HCT116 (cell line): ENCODE measurements around the gene MICA. TPM values are rescaled to one million over a fixed set of nuclear protein-coding genes. Genes with fewer than 3 reads are reported as not detected.
"Not testable (repeated sequence)": the region's sequence is repeated elsewhere in the genome, so short reads cannot be mapped to it uniquely, and the experiment has no call there.

Source experiments
- ATAC-seq: fragments of 200-7000 bp; cut with Tn5 transposase; 2 replicates; pipeline ENCODE4 v1.9.1; 2020; ENCODE audit warnings: mild to moderate bottlenecking, moderate library complexity
- BruUV-seq: library from RNA; stranded (reverse); fragments of 400-500 nt; replicated peaks from 2 replicates; lab custom pipeline; 2021; lab: Mats Ljungman, UMichigan
- CTCF ChIA-PET: fragments of 300-600 bp; sonication (Branson Sonifier 250); formaldehyde crosslinking; loops from one replicate; lab custom pipeline; 2021; ENCODE audit warnings: antibody characterized with exemption; lab: Charles Lee
- POLR2A ChIA-PET: fragments of 300-600, 350-600 bp; sonication (Branson Sonifier 250); formaldehyde crosslinking; loops from one replicate; lab custom pipeline; 2021; ENCODE audit warnings: antibody characterized with exemption; lab: Charles Lee
- RAD21 ChIA-PET, 2 experiments: fragments of 300-600 bp; sonication (Branson Sonifier 250); formaldehyde crosslinking; loops; one replicate each; lab custom pipeline; 2023; ENCODE audit warnings: low total read pairs in 2 of 2; ENCODE audit not compliant: uncharacterized antibody in 2 of 2, unreplicated experiment in 2 of 2, low non-redundant PET in 1 of 2; lab: Charles Lee
- DNase-seq: peaks from one replicate; pipeline ENCODE4 v3.0.0-alpha.2; 2010; ENCODE audit warnings: low read depth, low spot score
- H2AFZ ChIP-seq: fragments of 200-600 bp; shearing (Covaris generic), sonication (generic); 2 replicates; pipeline ENCODE4 v1.6.1; 2017; ENCODE audit warnings: low read depth, mixed run types, mixed read lengths, antibody characterized with exemption, low read length; ENCODE audit not compliant: poor library complexity, severe bottlenecking
- H3K27ac ChIP-seq: 2 replicates; pipeline ENCODE4 v1.5.1; 2012; ENCODE audit warnings: low read depth, low read length
- H3K27me3 ChIP-seq: fragments of 200-600 bp; sonication (generic); 2 replicates; pipeline ENCODE4 v1.6.1; 2016; ENCODE audit warnings: mixed run types, low read length, mixed read lengths; ENCODE audit not compliant: insufficient read depth
- H3K36me3 ChIP-seq, 2 experiments: fragments of 200-500 bp in 1 of 2; fragments of 200-600 bp in 1 of 2; sonication (Bioruptor generic) in 1 of 2; sonication (generic) in 1 of 2; 2 replicates each; pipeline versions ENCODE4 v1.5.1 to v1.6.1; 2014 to 2016; ENCODE audit warnings: low read length in 2 of 2, inconsistent platforms in 1 of 2, mixed read lengths in 1 of 2, mixed run types in 1 of 2; ENCODE audit not compliant: insufficient read depth in 2 of 2, control insufficient read depth in 1 of 2
- H3K4me1 ChIP-seq, 2 experiments: fragments of 200-600 bp in 1 of 2; sonication (generic) in 1 of 2; 2 replicates each; pipeline versions ENCODE4 v1.5.1 to v1.6.1; 2012 to 2017; ENCODE audit warnings: low read length in 2 of 2, inconsistent platforms in 1 of 2, mild to moderate bottlenecking in 1 of 2, mixed read lengths in 1 of 2, mixed run types in 1 of 2, moderate library complexity in 1 of 2; ENCODE audit not compliant: insufficient read depth in 2 of 2, control insufficient read depth in 1 of 2
- H3K4me2 ChIP-seq: fragments of 200-600 bp; sonication (generic); 2 replicates; pipeline ENCODE4 v1.6.1; 2017; ENCODE audit warnings: mixed run types, low read length, mixed read lengths
- H3K4me3 ChIP-seq, 2 experiments: fragments of 200-600 bp in 1 of 2; sonication (generic) in 1 of 2; replicated peaks in 1 of 2; 2 replicates each; pipeline ENCODE4 v1.5.1; 2011 to 2016; ENCODE audit warnings: low read length in 2 of 2, control low read depth in 1 of 2, low read depth in 1 of 2, mild to moderate bottlenecking in 1 of 2, mixed read lengths in 1 of 2, mixed run types in 1 of 2
- H3K79me2 ChIP-seq: fragments of 200-600 bp; sonication (generic); 2 replicates; pipeline ENCODE4 v1.6.1; 2017; ENCODE audit warnings: mild to moderate bottlenecking, mixed run types, low read length, moderate library complexity, mixed read lengths; ENCODE audit not compliant: insufficient read depth
- H3K9ac ChIP-seq: fragments of 200-600 bp; sonication (generic); 2 replicates; pipeline ENCODE4 v1.6.1; 2016; ENCODE audit warnings: low read length, mixed read lengths
- H3K9me2 ChIP-seq: fragments of 200-600 bp; sonication (generic), shearing (Covaris generic); 2 replicates; pipeline ENCODE4 v1.6.1; 2017; ENCODE audit warnings: mixed run types, mild to moderate bottlenecking, moderate library complexity; ENCODE audit not compliant: insufficient read depth
- H3K9me3 ChIP-seq, 2 experiments: fragments of 200-500 bp in 1 of 2; fragments of 200-600 bp in 1 of 2; sonication (Bioruptor generic) in 1 of 2; sonication (generic) in 1 of 2; 2 replicates each; pipeline ENCODE4 v1.6.1; 2014 to 2017; ENCODE audit warnings: low read length in 2 of 2, mixed read lengths in 2 of 2, inconsistent platforms in 1 of 2, low read depth in 1 of 2, mild to moderate bottlenecking in 1 of 2, mixed run types in 1 of 2, moderate library complexity in 1 of 2; ENCODE audit not compliant: control insufficient read depth in 1 of 2, insufficient read depth in 1 of 2
- H4K20me1 ChIP-seq: fragments of 200-600 bp; sonication (generic), shearing (Covaris generic); 2 replicates; pipeline ENCODE4 v1.6.1; 2017; ENCODE audit warnings: mixed run types, mild to moderate bottlenecking, moderate library complexity; ENCODE audit not compliant: insufficient read depth
- ELF1 ChIP-seq: IDR thresholded peaks from 2 replicates; pipeline ENCODE4 v1.6.1; 2012; ENCODE audit warnings: low read depth, borderline replicate concordance
- EZH2 ChIP-seq: fragments of 200-600 bp; sonication (generic); IDR thresholded peaks from 2 replicates; pipeline ENCODE4 v1.6.1; 2017; ENCODE audit warnings: antibody characterized with exemption, mixed run types
- EZH2phosphoT487 ChIP-seq: fragments of 200-600 bp; IDR thresholded peaks from 2 replicates; pipeline ENCODE4 v1.6.1; 2018; ENCODE audit warnings: antibody characterized with exemption, borderline replicate concordance
- JUND ChIP-seq: IDR thresholded peaks from 2 replicates; pipeline ENCODE4 v1.6.1; 2012
- POLR2AphosphoS5 ChIP-seq: IDR thresholded peaks from 2 replicates; pipeline ENCODE4 v1.6.1; 2011; ENCODE audit warnings: mild to moderate bottlenecking, low read depth, low read length, moderate library complexity
- ZFX ChIP-seq: fragments of 450-650 bp; IDR thresholded peaks from 2 replicates; pipeline ENCODE4 v1.6.1; 2017
- ZNF274 ChIP-seq: fragments of 200-500 bp; sonication (Bioruptor generic); IDR thresholded peaks from 2 replicates; pipeline ENCODE4 v1.6.1; 2014; ENCODE audit warnings: mild to moderate bottlenecking, low read depth, low read length, inconsistent platforms
- intact Hi-C: fragments of 100-400 bp; cut with micrococcal nuclease; formaldehyde crosslinking; loops from 2 replicates; pipeline ENCODE4 v1.10.0; 2022
- total RNA-seq: library from RNA; stranded (reverse); gene quantifications from one replicate; pipeline ENCODE4 v1.2.1, GENCODE V29; 2021; ENCODE audit not compliant: unreplicated experiment
- TF ChIP-seq, protein P1 (sequence below): IDR thresholded peaks from 2 replicates; pipeline ENCODE4 v1.6.1; 2011; ENCODE audit warnings: mild to moderate bottlenecking, low read length, moderate library complexity; ENCODE audit not compliant: insufficient replicate concordance; ENCODE audit errors: extremely low read depth

Gene MICA
- total RNA-seq, 1 experiment from 2014 or later, result 24.1 TPM

DNA sequence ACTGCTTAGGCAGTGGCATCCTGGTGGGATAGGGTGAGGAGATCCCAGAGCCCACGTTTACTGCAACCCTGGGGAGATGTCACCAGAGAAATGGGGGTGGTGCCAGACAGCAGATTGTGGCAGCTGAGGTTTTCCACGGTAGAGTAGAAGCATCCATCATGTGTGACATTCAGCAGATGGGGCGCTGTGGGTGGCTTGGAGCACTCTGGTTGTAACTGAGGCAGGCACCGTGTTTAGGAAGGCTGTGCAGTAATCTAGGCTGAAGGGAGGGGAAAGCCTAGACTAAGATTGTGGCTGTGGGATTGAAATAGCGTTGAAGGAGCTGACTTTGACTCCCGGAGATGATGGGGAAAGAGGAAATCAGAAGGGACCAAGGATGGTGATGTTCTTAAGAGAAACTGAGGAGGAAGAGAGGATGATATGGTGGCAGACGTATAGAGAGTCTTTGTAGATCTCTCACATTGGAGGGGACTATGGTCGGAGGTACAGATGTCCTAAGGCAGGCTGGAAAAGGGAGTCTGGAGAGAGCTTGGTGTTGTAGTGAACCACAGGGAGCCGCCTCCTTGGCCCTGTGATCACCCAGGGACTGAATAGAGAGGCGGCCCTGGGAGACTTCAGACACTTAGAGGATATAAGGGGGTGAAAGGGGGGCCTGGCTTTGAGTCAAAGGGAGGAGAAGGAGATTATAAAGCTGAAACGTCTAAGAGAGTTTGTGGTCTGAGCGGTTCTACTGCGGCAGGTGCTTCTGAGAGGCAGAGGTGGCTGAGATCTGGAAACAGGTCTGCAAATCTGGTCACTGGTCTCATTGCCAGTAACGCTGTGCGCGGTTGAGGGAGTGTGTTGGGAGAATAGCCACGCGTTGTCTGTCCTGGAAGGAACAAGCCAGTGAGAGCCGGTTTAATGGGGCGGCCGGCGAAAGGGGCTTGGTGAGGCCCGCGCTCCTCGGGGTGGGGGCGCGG, 792 bp upstream of the MICA start:
- Histone ChIP-seq H3K9ac (peak overlapping the region; percentile 78), H3K4me1 (peaks cover 34 to 52% of the 10 kb centered on the region in 2 experiments), H4K20me1 (no peaks in the 10 kb centered on the region), H3K9me2 (no peaks in the 10 kb centered on the region), H2AFZ (no peak overlapping the region), H3K36me3 (no peaks in the 10 kb centered on the region), H3K27ac (peak overlapping the region; percentile 93), H3K9me3 (no peaks in the 10 kb centered on the region), H3K27me3 (no peaks in the 10 kb centered on the region), H3K4me2 (peak overlapping the region; percentile 73), H3K4me3 (peak overlapping the region in 1 of 2 experiments; percentile 94; a peak in 3 of 4 replicates), H3K79me2 (peaks cover 53% of the 10 kb centered on the region)
- DNase-seq (no peak), ATAC-seq (no peak)
- no TSS peak for BruUV-seq
- no peak for TF ChIP-seq POLR2AphosphoS5
- TF ChIP-seq EZH2, result no peak
- no peak for TF ChIP-seq JUND
- TF ChIP-seq ZFX, result no peak
- TF ChIP-seq, protein P1, sequence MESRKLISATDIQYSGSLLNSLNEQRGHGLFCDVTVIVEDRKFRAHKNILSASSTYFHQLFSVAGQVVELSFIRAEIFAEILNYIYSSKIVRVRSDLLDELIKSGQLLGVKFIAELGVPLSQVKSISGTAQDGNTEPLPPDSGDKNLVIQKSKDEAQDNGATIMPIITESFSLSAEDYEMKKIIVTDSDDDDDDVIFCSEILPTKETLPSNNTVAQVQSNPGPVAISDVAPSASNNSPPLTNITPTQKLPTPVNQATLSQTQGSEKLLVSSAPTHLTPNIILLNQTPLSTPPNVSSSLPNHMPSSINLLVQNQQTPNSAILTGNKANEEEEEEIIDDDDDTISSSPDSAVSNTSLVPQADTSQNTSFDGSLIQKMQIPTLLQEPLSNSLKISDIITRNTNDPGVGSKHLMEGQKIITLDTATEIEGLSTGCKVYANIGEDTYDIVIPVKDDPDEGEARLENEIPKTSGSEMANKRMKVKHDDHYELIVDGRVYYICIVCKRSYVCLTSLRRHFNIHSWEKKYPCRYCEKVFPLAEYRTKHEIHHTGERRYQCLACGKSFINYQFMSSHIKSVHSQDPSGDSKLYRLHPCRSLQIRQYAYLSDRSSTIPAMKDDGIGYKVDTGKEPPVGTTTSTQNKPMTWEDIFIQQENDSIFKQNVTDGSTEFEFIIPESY, result no peak
- no peak for TF ChIP-seq ZNF274
- TF ChIP-seq ELF1, result no peak
- TF ChIP-seq EZH2phosphoT487, result no peak
- ChIA-PET POLR2A (interaction anchor here (0.6 kb wide), 1 partner anchor 94 kb away, joined by 5 read pairs; no protein-coding TSS in a partner anchor), CTCF (interaction anchor here (1.8 to 6.4 kb wide), 2 partner anchors 36 to 41 kb away, joined by 4 to 71 read pairs; no protein-coding TSS in a partner anchor), RAD21 (no interaction called here)
- intact Hi-C loops, result loop anchor here (5.0 kb wide), 1 partner anchor 260 kb away; the partner anchor contains the start of genes C6orf47 and GPANK1

DNA sequence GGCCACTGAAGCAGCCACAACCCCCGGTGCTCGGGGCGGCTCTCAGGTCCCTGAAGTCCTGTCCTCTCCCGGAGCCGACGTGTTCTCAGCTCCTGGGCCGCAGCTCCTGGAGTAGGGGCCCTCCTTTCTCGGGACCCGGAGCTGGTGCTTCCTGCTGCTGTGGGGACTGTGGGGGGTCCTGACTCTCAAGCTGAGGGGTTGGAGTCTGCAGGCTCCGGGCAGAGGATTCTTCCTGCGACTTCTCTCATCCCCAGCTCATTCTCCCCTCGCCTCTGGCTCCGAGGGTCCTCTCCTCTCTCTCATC, 618 bp downstream of the MICA start:
- DNase-seq, H3K9me2 ChIP-seq, H3K9me3 ChIP-seq, RAD21 ChIA-PET, BruUV-seq, H3K27me3 ChIP-seq, H2AFZ ChIP-seq, H3K36me3 ChIP-seq, H4K20me1 ChIP-seq, ATAC-seq: not testable (repeated sequence)
- H3K79me2 ChIP-seq, result peaks cover 67% of the 10 kb centered on the region
- ChIA-PET POLR2A (interaction anchor here (0.7 kb wide), 1 partner anchor 59 kb away, joined by 3 read pairs; no protein-coding TSS in a partner anchor), CTCF (interaction anchor here (1.3 kb wide), 1 partner anchor 38 kb away, joined by 7 read pairs; no protein-coding TSS in a partner anchor)
- peak overlapping the region; percentile 73 for H3K4me2 ChIP-seq
- peak overlapping the region; percentile 93 for H3K27ac ChIP-seq
- intact Hi-C loops, result loop anchor here (5.0 kb wide), 1 partner anchor 258 kb away; the partner anchor contains the start of genes C6orf47 and GPANK1
- peak overlapping the region; percentile 57 to 94 for H3K4me3 ChIP-seq
- H3K9ac ChIP-seq, result peak overlapping the region; percentile 78
- peaks cover 20 to 45% of the 10 kb centered on the region in 2 experiments for H3K4me1 ChIP-seq
